Ramos (cell line): Measurements from ENCODE around the gene MSL1.

ENCODE experiments used
- in situ Hi-C: fragments of 300-500 bp; cut with MboI; formaldehyde crosslinking; loops from one replicate; pipeline ENCODE4 v1.14.3; 2022; ENCODE audit warnings: low sequenced_read_pairs; ENCODE audit not compliant: unreplicated experiment

Gene MSL1

GRCh38 chr17:40103071-40103661, 18.6 kb upstream of the MSL1 start:
- in situ Hi-C loops = no loop called here

- in situ Hi-C loops = no loop called here
Measured at GRCh38 chr17:40103688-40104087, 18.1 kb upstream of the MSL1 start.

GRCh38 chr17:40104594-40105486, 16.9 kb upstream of the MSL1 start:
- in situ Hi-C loops = no loop called here

GRCh38 chr17:40105861-40106759, 15.7 kb upstream of the MSL1 start:
- in situ Hi-C loops = no loop called here

GRCh38 chr17:40106760-40107521, 14.8 kb upstream of the MSL1 start:
- in situ Hi-C loops = no loop called here

- in situ Hi-C loops = no loop called here
Measured at GRCh38 chr17:40107522-40108174, 14.1 kb upstream of the MSL1 start.

GRCh38 chr17:40108970-40109824, 12.6 kb upstream of the MSL1 start:
- in situ Hi-C loops = no loop called here

GRCh38 chr17:40110026-40110845, 11.5 kb upstream of the MSL1 start:
- in situ Hi-C loops = no loop called here

GRCh38 chr17:40111221-40112128, 10.3 kb upstream of the MSL1 start:
- in situ Hi-C loops = no loop called here

GRCh38 chr17:40112191-40112711, 9.5 kb upstream of the MSL1 start:
- in situ Hi-C loops = no loop called here

- in situ Hi-C loops = no loop called here
Measured at GRCh38 chr17:40112718-40113109, 9.1 kb upstream of the MSL1 start.

- in situ Hi-C loops = no loop called here
Measured at GRCh38 chr17:40113110-40113906, 8.5 kb upstream of the MSL1 start.

- in situ Hi-C loops = no loop called here
Measured at GRCh38 chr17:40113907-40114245, 7.9 kb upstream of the MSL1 start.

- in situ Hi-C loops = loop anchor here (5.0 kb wide), 1 partner anchor 52 kb away; no protein-coding TSS in a partner anchor
Measured at GRCh38 chr17:40115101-40115436, 6.7 kb upstream of the MSL1 start.

GRCh38 chr17:40122136-40122998, 596 bp downstream of the MSL1 start:
- in situ Hi-C loops = no loop called here
